Measurements from ENCODE around the gene RERE.

GRCh38 chr1:8464377-8464776 is 353.1 kb downstream of the RERE start:
- TF ChIP-seq, protein P1, sequence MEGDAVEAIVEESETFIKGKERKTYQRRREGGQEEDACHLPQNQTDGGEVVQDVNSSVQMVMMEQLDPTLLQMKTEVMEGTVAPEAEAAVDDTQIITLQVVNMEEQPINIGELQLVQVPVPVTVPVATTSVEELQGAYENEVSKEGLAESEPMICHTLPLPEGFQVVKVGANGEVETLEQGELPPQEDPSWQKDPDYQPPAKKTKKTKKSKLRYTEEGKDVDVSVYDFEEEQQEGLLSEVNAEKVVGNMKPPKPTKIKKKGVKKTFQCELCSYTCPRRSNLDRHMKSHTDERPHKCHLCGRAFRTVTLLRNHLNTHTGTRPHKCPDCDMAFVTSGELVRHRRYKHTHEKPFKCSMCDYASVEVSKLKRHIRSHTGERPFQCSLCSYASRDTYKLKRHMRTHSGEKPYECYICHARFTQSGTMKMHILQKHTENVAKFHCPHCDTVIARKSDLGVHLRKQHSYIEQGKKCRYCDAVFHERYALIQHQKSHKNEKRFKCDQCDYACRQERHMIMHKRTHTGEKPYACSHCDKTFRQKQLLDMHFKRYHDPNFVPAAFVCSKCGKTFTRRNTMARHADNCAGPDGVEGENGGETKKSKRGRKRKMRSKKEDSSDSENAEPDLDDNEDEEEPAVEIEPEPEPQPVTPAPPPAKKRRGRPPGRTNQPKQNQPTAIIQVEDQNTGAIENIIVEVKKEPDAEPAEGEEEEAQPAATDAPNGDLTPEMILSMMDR (IDR thresholded peaks at IDR 0.05), result no peak
- TF ChIP-seq POLR2A (IDR thresholded peaks at IDR 0.05), result no peak

Measured in thyroid gland (tissue), 4 donors.